ENCODE results near the gene UBALD2.
A peak's percentile ranks its signal among the peaks of the same experiment; 100 is the strongest.
"Not testable (repeated sequence)": the region's sequence is repeated elsewhere in the genome, so short reads cannot be mapped to it uniquely, and the experiment has no call there.

UBALD2 gene

DNA sequence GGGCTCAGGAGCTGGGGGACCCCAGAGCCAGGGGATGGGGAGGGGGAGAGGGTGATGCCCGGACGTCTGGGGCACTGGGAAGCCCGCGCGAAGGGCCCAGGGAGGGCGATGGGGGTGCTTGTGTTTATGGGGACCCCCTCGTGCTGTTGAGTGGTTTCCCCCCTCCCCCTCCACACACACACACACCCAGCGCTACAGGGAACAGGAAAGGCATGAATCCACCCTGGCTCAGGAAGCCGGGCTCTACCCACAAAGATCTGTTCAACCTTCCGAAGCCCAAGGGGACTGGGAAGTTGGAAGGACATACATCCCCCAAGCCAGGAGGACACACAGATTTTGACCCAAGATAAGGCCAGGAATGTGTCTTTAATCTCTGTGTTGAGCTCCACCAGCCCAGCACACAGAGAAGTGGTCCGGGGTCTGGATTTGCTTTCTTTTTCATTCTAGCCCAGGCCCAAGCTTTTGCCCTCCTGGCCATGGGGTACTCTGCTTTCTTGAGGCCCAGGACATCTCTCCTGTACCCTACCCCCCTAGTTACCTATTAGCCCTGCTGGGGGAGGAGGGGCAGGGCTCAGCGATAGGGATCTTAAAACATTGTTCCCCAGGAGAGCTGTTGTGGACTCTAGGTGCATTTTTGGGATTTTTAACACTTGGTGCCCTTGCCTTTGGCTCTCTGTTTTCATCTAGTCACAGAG, 1.2 kb downstream of the UBALD2 start:
- DNase-seq (ENCODE audit: low spot score): peak; percentile 47

DNA sequence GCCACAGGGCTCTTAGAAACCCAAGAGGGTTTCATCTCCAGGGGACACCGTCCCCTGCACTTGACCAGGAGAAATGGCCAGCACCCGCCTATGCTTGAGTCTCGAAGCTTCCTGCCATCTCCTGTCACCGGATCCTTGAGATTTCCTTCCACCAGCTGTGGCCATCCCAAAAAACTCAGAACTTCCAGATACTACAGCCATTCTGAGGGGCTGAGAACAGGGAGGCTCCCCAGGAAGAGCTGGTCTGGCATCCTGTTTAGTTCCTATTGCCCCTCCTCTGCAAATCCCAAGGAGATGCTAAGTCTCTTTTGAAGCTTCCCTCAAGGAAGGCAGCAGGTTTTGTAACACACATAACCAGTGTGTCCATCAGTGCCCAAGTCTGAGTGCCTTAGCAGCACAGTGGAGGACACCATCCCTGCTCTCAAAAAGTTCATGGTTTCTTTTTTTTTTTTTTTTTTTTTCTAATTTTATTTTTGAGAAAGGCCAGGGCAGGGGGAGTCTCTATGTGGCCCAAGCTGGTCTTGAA, 2.0 kb downstream of the UBALD2 start:
- no peak for DNase-seq (ENCODE audit: low spot score)

DNA sequence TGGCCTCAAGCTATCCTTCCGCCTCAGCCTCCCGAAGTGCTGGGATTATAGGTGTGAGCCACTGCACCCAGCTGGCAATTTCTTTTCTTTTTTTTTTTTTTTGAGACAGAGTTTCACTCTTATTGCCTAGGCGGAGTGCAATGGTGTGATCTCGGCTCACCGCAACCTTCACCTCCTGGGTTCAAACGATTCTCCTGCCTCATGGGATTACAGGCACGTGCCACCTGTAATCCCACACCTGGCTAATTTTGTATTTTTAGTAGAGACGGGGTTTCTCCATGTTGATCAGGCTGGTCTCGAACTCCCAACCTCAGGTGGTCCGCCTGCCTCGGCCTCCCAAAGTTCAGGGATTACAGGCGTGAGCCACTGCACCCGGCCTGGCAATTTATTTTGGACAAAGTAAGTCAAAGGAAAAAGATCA, 2.4 kb downstream of the UBALD2 start:
- DNase-seq (ENCODE audit: low spot score): not testable (repeated sequence)

DNA sequence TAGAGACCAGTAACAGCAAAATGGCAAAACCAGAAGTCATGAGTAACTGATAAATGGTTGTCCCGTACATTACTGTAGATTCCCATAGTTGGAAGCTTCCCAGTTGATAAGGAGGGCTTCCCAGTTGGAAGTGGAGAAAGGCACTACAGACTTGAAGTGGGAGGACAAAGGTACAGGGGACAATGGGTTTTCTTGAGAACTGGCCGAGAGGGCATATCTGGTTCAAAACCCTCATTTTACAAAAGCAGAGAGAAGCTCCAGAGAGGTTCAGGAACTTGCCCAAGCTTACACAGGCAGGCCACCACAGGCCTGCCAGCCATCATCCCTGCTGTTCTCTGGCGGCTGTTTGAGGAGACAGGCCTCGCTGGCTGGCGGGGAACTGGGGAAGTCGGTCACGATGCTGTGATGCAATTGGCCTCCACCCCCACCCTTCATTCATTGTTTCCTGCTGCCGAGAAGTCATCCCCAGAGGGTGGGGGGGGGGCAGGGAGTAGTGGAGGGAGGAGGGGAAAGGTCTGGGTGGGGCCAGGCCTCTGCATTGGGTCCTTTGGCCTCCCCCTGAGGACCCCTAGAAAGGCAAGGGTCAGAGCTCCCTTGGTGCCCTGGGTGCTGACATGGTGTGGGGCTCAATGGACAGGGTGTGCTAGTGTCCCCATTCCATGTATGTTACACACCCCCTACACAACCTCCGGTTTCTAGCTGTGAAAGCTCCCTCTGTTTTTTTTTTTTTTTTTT, 3.0 kb downstream of the UBALD2 start:
- DNase-seq (ENCODE audit: low spot score): no peak

DNA sequence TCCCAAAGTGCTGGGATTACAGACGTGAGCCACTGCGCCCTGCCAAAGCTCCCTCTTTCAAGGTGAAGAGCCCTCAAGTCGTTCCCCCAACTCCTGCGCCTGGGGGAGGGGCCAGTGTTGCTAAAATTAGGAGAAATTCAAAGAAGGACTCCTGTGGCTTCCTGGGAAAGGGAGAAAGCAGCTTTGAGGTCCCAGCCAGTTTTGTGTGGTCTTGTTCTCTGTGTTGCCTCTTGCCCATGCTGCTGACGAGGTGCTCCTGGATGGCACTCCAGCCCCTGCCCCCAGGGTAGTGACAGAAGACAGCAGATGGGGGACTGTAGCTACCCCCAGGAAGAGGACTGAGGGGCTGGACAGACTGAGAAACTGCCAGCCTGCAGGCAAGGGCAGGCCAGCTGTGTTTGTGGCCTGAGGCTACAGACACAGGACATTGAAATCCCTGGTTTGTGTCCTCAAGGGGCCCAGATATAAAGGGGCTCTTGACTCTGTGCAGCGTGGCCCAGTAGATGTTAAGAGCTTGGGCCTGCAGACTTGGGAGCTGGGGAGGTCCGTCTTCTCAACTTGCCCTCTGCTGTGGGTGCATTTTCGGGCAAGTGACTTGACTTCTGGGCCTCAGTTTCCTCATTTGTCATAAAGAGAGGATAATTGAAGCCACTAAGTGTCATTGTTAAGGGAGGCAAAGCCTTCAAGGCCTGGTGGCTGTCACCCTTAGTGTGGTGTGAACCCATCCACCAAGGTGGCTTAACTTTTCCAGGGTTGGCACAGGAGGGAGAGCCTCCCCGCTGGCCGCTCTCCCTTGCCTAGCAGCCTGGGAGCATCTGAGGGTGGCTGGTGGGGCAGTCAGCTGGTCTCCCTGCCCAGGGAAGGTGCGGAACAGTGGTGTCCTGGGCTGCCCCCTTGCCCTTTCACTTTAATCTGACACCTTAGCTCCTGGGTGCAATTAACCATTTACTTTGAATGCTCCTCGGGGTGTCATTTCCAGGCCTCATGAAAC, 4.1 kb downstream of the UBALD2 start:
- no peak for DNase-seq (ENCODE audit: low spot score)

DNA sequence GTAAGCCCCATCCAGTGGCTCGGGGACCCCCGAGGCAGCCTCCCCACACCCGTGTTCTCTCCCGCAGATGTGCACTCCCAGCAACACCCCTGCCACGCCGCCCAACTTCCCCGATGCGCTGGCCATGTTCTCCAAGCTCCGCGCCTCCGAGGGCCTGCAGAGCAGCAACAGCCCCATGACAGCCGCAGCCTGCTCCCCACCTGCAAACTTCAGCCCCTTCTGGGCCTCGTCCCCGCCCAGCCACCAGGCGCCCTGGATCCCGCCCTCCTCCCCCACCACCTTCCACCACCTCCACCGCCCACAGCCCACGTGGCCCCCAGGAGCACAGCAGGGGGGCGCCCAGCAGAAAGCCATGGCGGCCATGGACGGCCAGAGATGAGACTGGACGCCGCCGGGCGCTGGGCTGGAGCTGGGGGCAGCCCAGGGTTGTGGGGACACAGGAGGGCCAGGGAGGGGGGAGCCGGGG, 5.0 kb downstream of the UBALD2 start:
- DNase-seq (ENCODE audit: low spot score): no peak

DNA sequence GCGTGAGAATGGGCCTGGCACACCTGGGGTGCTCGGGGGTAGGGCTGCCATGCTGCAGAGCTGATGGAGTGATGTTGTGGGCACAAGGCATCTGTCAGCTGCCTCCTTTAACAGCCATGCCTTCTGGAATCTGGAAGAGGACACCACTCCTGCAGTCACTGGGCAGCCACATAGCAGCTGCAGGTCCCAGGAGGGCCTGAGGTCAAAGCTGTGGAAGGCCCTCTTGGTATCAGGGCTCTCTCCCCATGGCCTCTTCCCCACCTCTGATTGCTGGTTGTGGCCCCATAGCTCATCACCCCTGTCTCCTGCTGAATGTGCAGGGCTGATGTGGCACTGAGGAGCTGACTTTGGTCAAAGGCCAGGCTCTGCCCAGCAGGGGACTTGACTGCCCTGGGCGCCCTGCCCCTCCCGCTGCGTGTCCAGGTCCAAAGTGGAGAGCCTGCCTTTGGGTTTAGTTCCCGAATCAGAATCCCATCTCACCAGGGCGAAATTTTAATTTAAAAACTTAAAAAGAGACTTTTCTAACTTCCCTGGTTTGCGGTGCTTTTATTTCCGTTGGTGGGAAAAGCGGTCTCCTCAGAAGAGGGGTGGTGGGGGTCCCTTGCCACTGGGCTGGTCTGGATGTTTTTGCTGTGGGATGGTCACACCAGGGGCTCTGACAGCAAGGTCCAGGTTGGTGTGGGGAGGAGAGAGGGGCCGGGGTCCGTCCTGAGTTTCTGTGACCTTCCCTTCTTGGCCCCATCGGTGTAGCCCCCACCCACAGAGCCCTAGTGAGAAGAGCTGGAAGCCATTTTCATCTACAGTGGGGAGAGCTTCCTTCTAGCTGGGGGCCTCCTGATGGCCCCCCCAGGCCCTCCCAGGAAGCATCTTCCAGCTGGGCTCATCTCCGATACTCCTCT, 5.9 kb downstream of the UBALD2 start:
- no peak for DNase-seq (ENCODE audit: low spot score)

DNA sequence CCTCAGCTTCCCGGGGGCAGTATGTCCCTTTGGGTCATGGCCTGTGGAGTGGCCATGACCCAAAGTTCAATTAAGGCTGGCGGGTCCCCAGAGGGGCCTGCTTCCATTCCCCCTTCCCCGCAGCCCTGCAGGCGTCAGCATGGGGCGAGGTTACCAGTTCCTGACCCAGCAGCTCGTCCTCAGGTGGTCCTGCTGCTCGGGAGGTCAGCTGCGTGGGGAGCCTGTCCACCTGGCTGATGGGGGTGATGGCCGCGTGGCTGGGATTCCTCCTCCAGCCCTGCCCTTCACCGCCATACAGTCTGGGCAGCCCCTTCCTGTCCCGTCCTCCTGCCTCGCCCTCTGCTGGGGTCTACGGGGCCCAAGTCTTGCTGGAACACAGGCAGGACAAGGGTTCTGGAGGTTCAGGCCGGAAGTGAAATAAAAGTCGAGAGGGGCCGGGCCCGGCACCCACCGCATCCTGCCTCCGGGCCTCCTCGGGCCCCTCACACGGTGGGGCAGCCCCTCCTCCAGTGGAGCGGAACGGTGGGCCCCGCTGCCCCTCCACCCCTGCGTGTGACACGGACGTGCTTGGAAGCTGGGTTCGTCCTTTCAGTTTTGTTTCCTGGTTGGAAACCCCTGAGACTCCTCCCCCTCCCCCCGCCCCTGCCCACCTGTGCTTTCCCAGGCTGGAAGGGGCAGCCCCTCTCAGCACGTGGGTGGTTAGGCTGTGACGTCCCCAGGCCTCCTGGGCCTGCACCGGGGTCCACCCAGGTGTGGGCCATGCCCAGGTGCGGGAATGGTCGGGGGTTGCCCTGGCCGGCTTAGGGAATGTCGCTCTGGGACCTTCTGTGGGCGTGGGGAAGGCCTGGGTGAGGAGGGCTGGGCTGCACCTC, 6.8 kb downstream of the UBALD2 start:
- DNase-seq (ENCODE audit: low spot score): no peak

DNA sequence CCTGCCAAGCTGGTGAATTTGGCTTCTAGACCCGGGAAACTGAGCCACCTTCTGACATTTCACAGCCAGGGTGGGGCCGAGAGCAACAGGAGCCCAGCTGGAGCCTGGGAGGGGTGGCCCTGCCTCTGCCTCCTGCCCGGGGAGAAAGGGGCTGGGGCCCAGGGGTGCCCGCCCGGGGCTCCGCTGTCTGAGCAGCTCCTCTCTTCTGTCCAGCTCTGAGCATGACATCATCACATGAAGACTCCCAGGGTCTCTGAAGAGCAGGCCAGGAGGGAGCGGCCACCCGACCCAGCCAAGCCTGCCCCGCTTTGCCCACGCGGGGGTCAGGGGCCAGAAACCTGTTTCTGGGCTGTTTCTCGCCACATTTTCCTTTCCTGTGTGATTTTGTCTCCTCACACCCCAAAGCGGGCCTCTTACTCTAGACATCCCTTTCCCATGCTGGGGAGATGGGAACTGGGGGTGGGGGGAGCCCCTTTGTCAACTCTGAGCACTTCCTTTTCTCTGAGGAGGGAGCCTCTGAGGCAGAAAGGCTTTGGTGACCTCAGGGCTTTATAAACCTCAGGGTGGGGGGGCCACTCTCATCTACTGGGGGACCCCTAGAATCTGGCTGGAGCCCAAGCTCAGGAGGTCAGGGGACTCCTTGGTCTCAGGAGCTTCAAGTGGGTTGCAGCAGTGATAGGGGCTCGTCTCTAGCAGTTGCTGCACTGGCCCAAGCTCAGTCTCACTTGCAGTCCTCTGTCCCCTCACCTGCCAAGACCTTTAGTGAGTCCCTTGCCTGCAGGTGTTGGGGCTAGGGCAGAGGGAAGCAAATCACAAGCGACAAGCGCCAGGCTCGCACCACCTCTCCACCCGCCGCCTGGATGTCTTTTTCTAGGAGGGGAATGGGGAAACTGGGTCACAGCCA, 7.6 kb downstream of the UBALD2 start:
- DNase-seq (ENCODE audit: low spot score): no peak

DNA sequence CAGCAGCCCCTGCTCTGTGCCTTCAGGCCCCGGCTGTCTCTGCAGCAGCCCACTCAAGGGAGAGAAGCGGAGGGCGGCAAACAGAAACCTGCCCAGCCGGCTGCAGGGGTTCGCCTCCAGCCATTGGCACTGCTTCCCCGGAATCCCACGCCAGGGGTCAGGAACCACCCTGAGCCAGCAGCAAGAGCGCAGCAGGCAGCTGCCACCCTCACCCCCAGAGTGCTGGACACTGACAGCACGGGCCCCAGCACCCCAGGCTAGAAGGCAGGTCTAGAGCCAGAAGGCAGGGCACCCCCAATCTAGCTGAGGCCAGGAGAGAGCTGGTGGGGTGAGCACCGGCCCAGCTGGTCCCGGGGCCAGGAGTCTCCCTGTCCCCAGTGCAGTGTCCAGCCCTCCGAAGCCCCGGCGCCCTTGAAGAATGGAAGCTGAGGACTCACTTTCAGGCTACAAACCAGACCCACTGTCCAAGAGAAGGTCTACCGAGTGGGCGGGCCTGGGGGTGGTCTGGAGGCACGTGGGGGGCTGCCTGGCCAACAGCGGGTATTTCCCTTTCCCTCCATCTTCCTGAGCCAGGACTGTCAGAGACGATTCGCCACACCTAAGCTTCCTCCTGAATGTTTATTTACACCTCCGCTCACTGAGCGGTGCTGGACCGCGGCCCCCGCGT, 8.4 kb downstream of the UBALD2 start:
- no peak for DNase-seq (ENCODE audit: low spot score)

DNA sequence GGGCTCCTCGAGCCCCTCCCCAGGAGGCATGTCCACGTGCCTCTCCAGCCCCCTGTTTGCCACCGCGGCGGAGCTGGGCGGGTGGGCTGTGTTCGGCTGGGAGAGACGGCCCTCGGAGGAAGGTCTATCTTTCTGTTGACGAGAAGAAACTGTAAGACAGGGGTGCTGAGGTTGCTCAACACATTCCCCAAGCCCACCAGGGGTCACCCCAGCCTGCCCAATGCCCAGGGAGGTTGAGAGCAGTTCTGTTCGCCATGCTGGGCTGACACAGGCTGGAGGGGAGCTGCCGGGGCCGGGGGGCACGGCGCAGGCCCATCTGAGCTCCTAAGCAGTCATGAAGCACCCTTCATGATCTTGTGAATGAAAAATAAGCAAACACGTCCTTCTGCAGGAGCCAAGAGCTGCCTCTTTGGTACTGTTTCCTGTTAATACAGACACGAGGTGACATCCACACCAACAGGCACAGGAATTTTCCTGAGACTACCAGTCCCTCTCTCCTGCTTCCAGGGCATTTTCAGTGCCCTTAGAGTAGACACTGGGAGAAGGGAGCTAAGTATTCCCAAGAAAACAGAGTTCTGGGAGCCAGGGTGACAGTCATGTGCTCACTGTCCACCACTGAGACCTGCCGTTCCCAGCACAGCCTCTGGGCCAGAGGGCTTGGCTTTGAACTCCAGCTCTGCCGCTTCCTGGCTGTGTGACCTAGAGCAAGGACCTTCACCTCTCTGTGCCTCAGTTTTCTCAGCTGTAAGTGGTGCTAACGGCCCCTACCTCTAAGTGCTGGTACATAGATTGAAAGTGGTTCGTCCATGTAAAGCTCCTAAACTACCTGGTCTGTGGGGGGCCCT, 9.2 kb downstream of the UBALD2 start:
- DNase-seq (ENCODE audit: low spot score): no peak

DNA sequence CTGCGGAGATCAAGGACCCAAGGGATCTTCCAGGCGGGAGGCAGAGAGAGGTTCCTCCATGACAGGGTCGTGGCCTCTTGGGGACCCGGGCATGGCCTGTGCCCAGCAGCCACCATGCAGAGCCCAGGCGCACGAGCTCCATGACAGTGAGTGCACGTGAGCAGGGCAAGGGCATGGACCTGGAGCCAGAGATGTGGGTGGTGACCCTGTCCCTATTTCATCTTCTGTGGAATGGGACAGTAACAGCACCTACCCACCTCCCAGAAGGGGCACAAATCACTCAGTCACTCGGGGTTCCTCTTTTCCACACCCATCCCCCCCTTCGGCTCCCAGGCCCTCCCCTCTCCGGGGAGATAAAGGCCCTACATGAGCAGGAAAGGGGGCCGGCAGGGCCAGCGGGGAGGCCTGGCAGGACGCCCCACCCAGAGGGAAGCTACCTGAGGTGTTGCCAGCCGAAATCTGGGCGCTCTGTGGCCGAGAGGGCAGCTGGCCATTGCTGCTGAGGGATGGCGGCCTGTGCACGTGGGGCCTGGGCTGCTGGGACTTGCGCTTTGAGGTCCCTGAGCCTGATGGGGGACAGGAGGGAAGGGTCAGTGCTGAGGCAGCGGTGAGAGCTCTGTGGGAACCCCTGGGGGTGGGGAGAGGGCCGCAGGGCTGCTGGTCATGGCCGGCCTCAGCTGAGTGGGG, 10.4 kb downstream of the UBALD2 start:
- DNase-seq (ENCODE audit: low spot score): no peak

DNA sequence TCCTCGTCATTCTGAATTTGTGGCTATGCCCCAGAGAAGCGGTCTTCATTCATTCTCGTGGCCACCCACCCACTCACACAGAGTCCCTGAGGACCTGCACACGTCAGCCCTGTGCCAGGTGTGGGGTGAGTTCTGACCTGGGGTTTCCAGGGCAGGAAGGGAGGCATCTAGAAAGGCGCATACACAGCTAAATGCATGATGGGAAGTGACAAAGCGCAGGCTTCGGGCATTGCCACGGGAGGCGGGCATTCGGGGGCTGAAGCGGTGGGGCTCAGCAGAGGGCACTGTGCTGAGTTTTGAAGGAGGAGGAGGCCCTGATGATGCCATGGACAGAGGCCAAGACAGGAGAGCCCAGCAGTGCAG, 10.9 kb downstream of the UBALD2 start:
- DNase-seq (ENCODE audit: low spot score): no peak

DNA sequence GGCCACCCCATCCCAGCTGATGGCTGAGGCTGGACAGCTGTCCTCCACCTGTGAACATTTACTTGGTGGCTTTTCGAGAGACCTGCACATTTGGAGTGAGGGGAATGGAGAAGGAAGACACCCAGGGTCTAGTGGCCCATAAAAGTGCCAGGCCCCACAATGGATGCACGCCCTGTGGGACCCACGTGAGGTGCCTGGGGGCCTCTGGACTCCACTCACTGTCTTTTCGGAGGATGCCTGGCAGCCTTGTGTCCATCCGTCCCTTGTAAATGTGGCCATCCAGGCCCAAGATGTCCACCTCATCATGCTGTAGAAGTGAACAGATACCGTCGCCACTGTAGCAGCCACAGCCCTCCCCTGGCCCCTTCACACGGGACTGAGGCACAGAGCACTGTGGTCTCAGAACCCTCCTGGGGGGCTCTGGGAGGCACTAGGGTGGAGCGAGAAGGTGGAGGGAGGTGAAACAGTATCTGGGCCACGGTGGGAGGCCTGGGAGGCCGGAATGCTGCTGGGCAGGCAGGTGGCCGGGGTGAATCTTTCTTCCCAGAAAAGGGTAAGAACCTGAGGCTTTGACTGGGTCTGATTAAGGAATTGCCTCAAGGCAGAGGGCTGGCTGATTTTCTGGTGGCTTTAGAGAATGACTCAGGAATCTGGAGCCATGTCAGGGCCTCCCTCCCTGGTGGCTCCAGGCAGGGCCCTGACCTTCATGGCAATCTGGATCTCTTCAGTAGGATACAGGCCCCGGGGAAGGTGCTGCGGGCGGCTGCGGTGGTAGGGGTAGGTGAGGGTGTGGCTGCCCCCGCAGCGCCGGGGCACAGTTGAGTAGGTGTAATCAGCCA, 11.5 kb downstream of the UBALD2 start:
- DNase-seq (ENCODE audit: low spot score): no peak

DNA sequence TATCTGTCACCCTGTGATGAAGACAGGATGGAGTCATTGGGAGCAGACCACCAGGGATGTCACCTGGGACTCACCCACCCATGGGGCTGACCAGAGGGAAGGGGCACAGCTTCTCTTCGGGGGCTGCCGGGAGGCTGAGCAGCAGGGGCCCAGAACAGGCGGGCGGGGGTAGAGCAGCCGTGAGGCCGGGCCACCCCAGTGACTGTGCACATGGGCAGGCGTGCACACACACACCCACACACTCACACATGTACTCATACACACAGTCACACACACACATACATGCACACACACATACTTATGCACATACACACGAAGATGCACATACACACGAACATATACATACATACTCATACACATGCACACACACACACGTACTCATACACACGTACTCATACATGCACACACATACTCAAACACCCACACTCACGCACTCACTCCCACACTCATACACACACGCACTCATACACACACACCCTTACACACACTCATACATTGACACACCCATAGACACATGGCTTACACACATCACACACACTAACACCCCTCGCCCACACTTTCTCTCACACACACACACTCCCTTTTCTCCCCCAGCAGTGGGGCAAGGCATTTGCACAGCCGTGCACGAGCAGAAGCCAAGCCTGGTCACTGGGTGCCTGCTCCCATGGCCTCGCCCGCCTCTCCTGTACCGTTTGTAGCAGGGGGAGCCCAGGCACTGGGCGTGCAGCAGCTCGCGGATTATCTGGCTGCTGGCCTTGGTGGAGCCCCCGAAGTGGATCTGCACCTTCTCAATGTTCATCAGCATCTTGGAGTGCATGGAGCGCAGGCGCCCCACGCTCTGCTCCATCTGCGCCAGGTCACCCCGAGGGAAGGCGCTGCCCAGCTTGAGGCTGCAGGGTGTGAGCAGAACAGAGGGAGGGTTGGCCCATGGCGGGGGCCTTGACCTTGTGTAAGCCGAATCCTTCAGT, 12.4 kb downstream of the UBALD2 start:
- DNase-seq (ENCODE audit: low spot score): no peak
